HG03159 (cell line): ENCODE measurements around the gene PIP5K1A.
"Not testable (repeated sequence)": the region's sequence is repeated elsewhere in the genome, so short reads cannot be mapped to it uniquely, and the experiment has no call there.

Experiments used
- ATAC-seq: cut with Tn5 transposase; IDR thresholded peaks from one replicate; pipeline ENCODE4 v1.9.1; 2021; ENCODE audit warnings: mild to moderate bottlenecking, moderate library complexity; ENCODE audit not compliant: unreplicated experiment

The PIP5K1A gene

GRCh38 chr1:151198254-151199127 is at the start of gene PIP5K1A:
PIP5K1A (plus strand) TSS chr1:151198552; CDS start chr1:151198997, 445 bp downstream.
- ATAC-seq = peak; percentile 90

- ATAC-seq = peak; percentile 62
Measured at GRCh38 chr1:151156515-151156819, 41.9 kb upstream of the PIP5K1A start, which contains the start of gene TNFAIP8L2. TNFAIP8L2 (plus strand) TSS chr1:151156649; CDS start chr1:151158698, 2,049 bp downstream.

GRCh38 chr1:151157067-151157531 is 41.3 kb upstream of the PIP5K1A start:
- no peak for ATAC-seq

- ATAC-seq = no peak
Measured at GRCh38 chr1:151158326-151158725, 40.0 kb upstream of the PIP5K1A start.

GRCh38 chr1:151158751-151159251 is 39.6 kb upstream of the PIP5K1A start:
- ATAC-seq = no peak

GRCh38 chr1:151159373-151159772 is 39.0 kb upstream of the PIP5K1A start:
- no peak for ATAC-seq

- no peak for ATAC-seq
Measured at GRCh38 chr1:151164732-151165280, 33.5 kb upstream of the PIP5K1A start.

GRCh38 chr1:151165281-151165737 is 33.0 kb upstream of the PIP5K1A start:
- ATAC-seq = peak; percentile 12

- peak; percentile 86 for ATAC-seq
Measured at GRCh38 chr1:151165738-151166504, 32.4 kb upstream of the PIP5K1A start, which contains the start of the genes LYSMD1 and SCNM1. LYSMD1 (minus strand) TSS chr1:151165902; CDS start chr1:151165258, 644 bp downstream. SCNM1 (plus strand) TSS chr1:151166144; CDS start chr1:151166153, 9 bp downstream.

GRCh38 chr1:151166505-151166956 is 31.8 kb upstream of the PIP5K1A start:
- no peak for ATAC-seq

- no peak for ATAC-seq
Measured at GRCh38 chr1:151167116-151167515, 31.2 kb upstream of the PIP5K1A start.

- ATAC-seq = no peak
Measured at GRCh38 chr1:151171190-151171589, 27.2 kb upstream of the PIP5K1A start.

- ATAC-seq = no peak
Measured at GRCh38 chr1:151175041-151175741, 23.2 kb upstream of the PIP5K1A start.

GRCh38 chr1:151175863-151176262 is 22.5 kb upstream of the PIP5K1A start, which contains the start of gene TMOD4:
TMOD4 (minus strand) TSS chr1:151175981; CDS start chr1:151174875, 1,106 bp downstream.
- ATAC-seq = no peak

GRCh38 chr1:151176514-151177045 is 21.8 kb upstream of the PIP5K1A start:
- ATAC-seq = no peak

GRCh38 chr1:151184211-151184610 is 14.1 kb upstream of the PIP5K1A start:
- ATAC-seq = no peak

GRCh38 chr1:151187205-151187604 is 11.1 kb upstream of the PIP5K1A start:
- no peak for ATAC-seq

GRCh38 chr1:151188667-151189066 is 9.7 kb upstream of the PIP5K1A start:
- not testable (repeated sequence) for ATAC-seq

- ATAC-seq = peak; percentile 90
Measured at GRCh38 chr1:151189637-151190445, 8.5 kb upstream of the PIP5K1A start, which contains the start of gene VPS72. VPS72 (minus strand) TSS chr1:151190197; CDS start chr1:151190121, 76 bp downstream.
